NOMO-1 treated with dmso at 0.1 percent for 144 hours (cell line): Measurements from ENCODE around the gene AFF3.
"Not testable (repeated sequence)": the region's sequence is repeated elsewhere in the genome, so short reads cannot be mapped to it uniquely, and the experiment has no call there.

Experiments
- DNase-seq: peaks from one replicate; lab custom pipeline; 2025; ENCODE audit not compliant: unreplicated experiment; lab: John Stamatoyannopoulos, UW

Gene AFF3

GRCh38 chr2:99520813-99521212 lies 621.6 kb downstream of the AFF3 start:
- DNase-seq = no peak

DNA sequence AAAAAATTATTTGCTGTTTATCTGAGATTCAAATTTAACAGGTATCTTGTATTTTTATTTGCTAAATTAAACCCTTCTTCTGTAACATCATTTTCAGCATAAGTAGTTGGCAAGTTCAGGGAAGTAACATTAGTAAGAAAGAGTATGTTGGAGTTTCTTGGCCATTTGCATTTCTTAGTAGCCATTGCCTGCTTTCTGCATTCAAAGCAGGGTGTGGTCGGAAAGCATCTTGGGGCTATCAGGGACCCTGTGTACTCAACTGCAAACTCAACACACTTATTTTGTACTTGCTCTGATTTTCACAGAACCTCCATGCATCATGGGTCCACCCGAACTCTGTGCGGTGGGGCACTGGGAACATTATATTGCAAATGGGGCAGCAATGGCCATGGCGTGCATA lies 622.2 kb downstream of the AFF3 start:
- no peak for DNase-seq

- DNase-seq = no peak
Measured at GRCh38 chr2:99514357-99514756, 628.0 kb downstream of the AFF3 start.

DNA sequence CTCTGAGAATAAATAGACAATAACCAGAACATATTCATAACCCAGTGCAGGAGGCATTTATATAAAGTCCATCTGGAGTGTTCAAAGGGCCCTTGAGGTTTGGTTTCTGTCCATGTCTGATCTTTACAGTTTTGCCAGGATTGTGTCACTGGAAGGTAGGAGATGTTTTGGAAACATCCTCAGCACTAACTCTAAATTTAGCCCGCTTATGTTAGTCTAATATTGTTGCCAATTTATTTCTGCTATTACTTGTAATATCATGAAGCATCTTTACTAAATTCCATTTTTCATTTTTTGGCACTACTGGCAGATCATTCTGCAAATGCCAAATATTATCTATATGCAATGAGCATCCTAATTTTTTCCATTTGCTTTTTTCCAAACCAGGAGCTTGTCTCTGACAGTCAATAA lies 630.2 kb downstream of the AFF3 start:
- DNase-seq = no peak

DNA sequence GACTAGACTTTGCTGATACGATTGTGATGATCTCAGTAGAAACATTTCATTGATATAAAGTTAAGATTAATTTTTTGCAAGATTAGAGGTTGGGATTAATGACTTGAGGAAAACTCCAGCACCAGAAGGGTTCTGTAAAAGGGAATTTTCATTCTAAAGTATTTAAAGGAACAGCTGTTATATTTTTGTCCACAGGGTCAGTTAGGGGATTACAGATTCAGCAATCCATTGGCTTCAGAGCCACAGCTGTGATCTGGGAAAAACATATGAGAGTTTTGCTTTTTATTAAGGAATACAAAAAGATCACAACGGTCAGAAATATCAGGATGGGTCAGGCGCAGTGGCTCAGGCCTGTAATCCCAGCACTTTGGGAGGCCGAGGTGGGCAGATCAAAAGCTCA lies 633.0 kb downstream of the AFF3 start:
- DNase-seq = no peak

- DNase-seq = no peak
Measured at GRCh38 chr2:99507937-99508818, 634.2 kb downstream of the AFF3 start.

DNA sequence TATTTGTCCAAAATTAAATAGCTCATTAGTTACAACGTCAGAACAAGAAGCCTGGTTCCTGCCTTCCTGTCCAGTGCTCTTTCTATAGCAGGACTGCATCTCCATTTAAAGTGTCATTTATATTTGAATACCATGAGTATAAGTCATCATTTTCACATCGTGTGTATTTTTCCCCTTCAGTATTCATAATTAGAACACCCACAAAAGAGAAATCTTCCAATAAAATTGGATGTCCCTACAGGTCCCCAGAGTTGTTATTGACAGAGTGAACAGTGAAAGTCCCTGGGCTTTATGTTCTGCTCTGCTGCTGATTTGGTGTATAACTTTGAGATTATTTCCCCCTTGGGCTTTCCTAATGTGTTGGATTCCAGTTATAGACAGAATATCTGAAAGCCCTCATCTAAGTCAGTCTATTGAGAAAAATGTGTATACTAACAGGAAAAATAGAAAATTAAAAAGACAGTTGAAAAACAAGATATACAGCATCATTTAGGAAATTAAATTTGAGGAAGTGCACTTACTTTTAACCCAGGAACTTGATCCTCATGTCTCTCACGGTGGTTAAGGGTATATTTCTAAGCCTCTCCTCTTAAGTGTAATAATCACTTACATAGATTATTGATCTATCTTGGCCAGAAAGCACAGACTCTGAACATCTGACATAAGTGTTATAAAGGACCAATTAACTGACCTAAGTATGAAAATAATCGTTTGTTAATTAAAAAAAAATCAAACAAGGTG lies 637.4 kb downstream of the AFF3 start:
- DNase-seq = no peak

GRCh38 chr2:99503662-99504416 lies 638.6 kb downstream of the AFF3 start:
- not testable (repeated sequence) for DNase-seq

DNA sequence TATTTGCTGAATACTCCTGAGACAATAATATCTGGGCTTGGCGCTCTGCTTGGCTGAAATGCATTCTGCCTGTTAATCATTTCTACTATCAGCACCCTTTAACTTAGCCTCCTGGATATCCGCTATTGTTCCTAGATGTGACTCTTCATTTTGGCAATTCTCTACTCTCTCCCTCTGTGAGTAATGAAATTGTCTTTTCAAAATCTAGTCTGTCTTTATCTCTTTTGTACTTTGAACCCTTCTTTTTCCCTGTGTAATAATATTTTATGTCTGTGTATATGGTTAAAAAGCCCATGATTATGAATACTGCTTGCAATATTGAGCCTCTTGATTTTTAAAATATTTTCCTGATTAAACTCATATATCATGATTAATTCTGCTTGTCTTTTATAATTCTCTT lies 646.4 kb downstream of the AFF3 start:
- no peak for DNase-seq
